HCT116 (cell line): ENCODE results near the gene SAMHD1.

ENCODE experiments used
- CBX3 ChIP-seq: IDR thresholded peaks from 2 replicates; pipeline ENCODE4 v1.6.1; 2012; ENCODE audit warnings: low read depth
- CEBPB ChIP-seq: IDR thresholded peaks from 2 replicates; pipeline ENCODE4 v1.6.1; 2012; ENCODE audit warnings: low read depth
- EZH2 ChIP-seq: fragments of 200-600 bp; sonication (generic); IDR thresholded peaks from 2 replicates; pipeline ENCODE4 v1.6.1; 2017; ENCODE audit warnings: antibody characterized with exemption, mixed run types
- JUND ChIP-seq: IDR thresholded peaks from 2 replicates; pipeline ENCODE4 v1.6.1; 2012
- MAX ChIP-seq: IDR thresholded peaks from 2 replicates; pipeline ENCODE4 v1.6.1; 2012
- POLR2A ChIP-seq: IDR thresholded peaks from 2 replicates; pipeline ENCODE4 v1.7.0; 2011; ENCODE audit warnings: borderline replicate concordance; ENCODE audit not compliant: insufficient read depth, insufficient read length; ENCODE audit errors: extremely low read depth
- POLR2AphosphoS5 ChIP-seq: IDR thresholded peaks from 2 replicates; pipeline ENCODE4 v1.6.1; 2011; ENCODE audit warnings: mild to moderate bottlenecking, low read depth, low read length, moderate library complexity
- REST ChIP-seq: IDR thresholded peaks from 2 replicates; pipeline ENCODE4 v1.6.1; 2012; ENCODE audit warnings: low read depth
- SIN3A ChIP-seq: IDR thresholded peaks from 2 replicates; pipeline ENCODE4 v1.6.1; 2012; ENCODE audit warnings: low read depth
- TCF7L2 ChIP-seq: IDR thresholded peaks from 2 replicates; pipeline ENCODE4 v1.7.0; 2011; ENCODE audit warnings: borderline replicate concordance, inconsistent platforms; ENCODE audit not compliant: insufficient read depth, insufficient read length; ENCODE audit errors: extremely low read depth
- YY1 ChIP-seq: IDR thresholded peaks from 2 replicates; pipeline ENCODE4 v1.6.1; 2011; ENCODE audit warnings: low read length, low read depth, moderate library complexity, mild to moderate bottlenecking; ENCODE audit not compliant: insufficient replicate concordance; ENCODE audit errors: extremely low read depth
- TF ChIP-seq, protein P1 (sequence below), 3 experiments: fragments of 200-600 bp in 1 of 3; sonication (generic) in 1 of 3; IDR thresholded peaks in 2 of 3; conservative IDR thresholded peaks in 1 of 3; 2 replicates each; pipeline ENCODE4 v1.5.1; 2012 to 2017; ENCODE audit warnings: low read depth in 2 of 3, low read length in 2 of 3, antibody characterized with exemption in 1 of 3, borderline replicate concordance in 1 of 3, control low read depth in 1 of 3, mild to moderate bottlenecking in 1 of 3, mixed read lengths in 1 of 3, mixed run types in 1 of 3, moderate library complexity in 1 of 3; ENCODE audit not compliant: insufficient read depth in 1 of 3

DNA sequence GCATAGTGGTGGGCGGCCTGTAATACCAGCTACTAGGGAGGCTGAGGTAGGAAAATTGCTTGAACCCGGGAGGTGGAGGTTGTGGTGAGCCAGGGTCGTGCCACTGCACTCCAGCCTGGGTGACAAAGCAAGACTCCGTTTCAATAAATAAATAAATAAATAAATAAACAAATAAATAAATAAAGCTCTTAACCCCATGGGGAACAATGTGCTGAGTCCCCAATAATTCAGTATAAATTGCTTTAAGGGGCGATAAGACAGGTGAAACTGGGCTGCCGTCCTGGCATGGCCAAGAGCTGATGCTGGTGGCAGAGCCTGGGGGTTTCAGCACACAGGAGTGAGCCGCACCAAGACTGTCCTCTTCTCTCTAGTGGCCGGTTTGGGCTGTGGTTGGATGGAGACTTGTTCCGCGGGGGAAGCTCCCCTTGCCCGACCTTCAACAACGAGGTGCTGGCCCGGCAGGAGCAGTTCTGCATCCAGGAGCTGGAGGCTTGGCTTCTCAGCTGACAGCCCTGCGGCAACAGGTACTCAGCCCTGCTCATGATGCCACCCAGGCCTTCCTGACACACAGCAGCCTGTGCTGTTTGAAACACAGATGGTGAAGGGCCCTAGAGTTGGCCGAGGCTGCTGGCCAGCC, 62.5 kb downstream of the SAMHD1 start:
- no peak for TF ChIP-seq MAX
- TF ChIP-seq, protein P1, sequence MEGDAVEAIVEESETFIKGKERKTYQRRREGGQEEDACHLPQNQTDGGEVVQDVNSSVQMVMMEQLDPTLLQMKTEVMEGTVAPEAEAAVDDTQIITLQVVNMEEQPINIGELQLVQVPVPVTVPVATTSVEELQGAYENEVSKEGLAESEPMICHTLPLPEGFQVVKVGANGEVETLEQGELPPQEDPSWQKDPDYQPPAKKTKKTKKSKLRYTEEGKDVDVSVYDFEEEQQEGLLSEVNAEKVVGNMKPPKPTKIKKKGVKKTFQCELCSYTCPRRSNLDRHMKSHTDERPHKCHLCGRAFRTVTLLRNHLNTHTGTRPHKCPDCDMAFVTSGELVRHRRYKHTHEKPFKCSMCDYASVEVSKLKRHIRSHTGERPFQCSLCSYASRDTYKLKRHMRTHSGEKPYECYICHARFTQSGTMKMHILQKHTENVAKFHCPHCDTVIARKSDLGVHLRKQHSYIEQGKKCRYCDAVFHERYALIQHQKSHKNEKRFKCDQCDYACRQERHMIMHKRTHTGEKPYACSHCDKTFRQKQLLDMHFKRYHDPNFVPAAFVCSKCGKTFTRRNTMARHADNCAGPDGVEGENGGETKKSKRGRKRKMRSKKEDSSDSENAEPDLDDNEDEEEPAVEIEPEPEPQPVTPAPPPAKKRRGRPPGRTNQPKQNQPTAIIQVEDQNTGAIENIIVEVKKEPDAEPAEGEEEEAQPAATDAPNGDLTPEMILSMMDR (IDR thresholded peaks at IDR 0.05 in 2 of 3, conservative IDR thresholded peaks at IDR 0.05 in 1 of 3; ENCODE audit: borderline replicate concordance in 1 of 3, insufficient read depth in 1 of 3, low read depth in 2 of 3, low read length in 2 of 3): no peak
- TF ChIP-seq SIN3A: no peak
- TF ChIP-seq POLR2AphosphoS5: no peak
- TF ChIP-seq POLR2A: no peak
- TF ChIP-seq JUND: no peak
- TF ChIP-seq CEBPB: no peak
- TF ChIP-seq REST: no peak
- no peak for TF ChIP-seq YY1
- TF ChIP-seq EZH2: no peak
- no peak for TF ChIP-seq TCF7L2
- no peak for TF ChIP-seq CBX3
